Measurements from ENCODE around the gene FUZ.

The FUZ gene

DNA sequence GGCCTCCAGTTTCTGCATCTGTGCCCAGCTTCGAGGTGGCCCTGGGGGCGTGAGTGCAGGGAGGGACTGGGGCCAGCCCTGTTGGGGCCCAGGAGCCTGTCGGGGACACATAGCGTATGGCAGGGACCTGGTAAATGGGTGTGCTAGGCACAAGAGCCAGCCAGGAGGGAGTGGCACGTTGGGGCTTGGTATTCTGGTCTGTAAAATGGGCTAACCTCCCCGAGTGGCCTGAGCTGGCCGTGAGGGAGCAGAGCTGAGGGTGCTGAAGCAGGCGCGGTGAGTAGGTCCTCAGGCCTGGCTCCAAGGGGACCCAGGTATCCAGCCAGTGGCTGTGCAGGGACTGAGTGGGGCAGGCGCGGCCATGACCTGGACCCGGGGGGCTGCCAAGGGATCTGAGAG is 42.2 kb upstream of the FUZ start:
- peaks cover 7% of the 10 kb centered on the region for H3K79me1 ChIP-seq (ENCODE audit: low read length)
- peak overlapping the region; percentile 40 for H4K12ac ChIP-seq (ENCODE audit: low read depth, low read length)
- no peak overlapping the region for H2BK120ac ChIP-seq (ENCODE audit: insufficient read depth, low read length, poor library complexity)
- no peak overlapping the region for H4K91ac ChIP-seq (ENCODE audit: low read depth, low read length)
- DNase-seq = no peak
- H3K4me1 ChIP-seq (ENCODE audit: control insufficient read depth in 1 of 2, insufficient read depth in 2 of 2, low read length in 2 of 2) = peaks cover 4 to 15% of the 10 kb centered on the region in 2 experiments
- H2AK5ac ChIP-seq (ENCODE audit: low read length) = no peak overlapping the region
- H3K79me2 ChIP-seq (ENCODE audit: control insufficient read depth, insufficient read depth, low read length, poor library complexity) = peaks cover 14% of the 10 kb centered on the region
- H2BK5ac ChIP-seq (ENCODE audit: low read depth, low read length, poor library complexity) = no peak overlapping the region
- H3K9ac ChIP-seq (ENCODE audit: low read length) = no peak overlapping the region
- H3K4me3 ChIP-seq (ENCODE audit: low read depth, low read length) = no peak overlapping the region
- H3K23ac ChIP-seq (ENCODE audit: low read length) = no peak overlapping the region
- H4K8ac ChIP-seq (ENCODE audit: low read depth, low read length) = no peak overlapping the region
- H2BK12ac ChIP-seq (ENCODE audit: low read length) = no peak overlapping the region
- peak overlapping the region; percentile 21 for H3K4ac ChIP-seq (ENCODE audit: low read depth, low read length)
- peaks cover 62 to 65% of the 10 kb centered on the region in 2 experiments for H3K36me3 ChIP-seq (ENCODE audit: control insufficient read depth in 1 of 2, insufficient read depth in 2 of 2, low read length in 2 of 2)
- H3K9me3 ChIP-seq (ENCODE audit: insufficient read depth, low read depth, low read length) = no peaks in the 10 kb centered on the region
- no peak overlapping the region for H3K18ac ChIP-seq (ENCODE audit: low read length)
- no peak overlapping the region for H3K27ac ChIP-seq (ENCODE audit: low read depth, low read length)
- H3K4me2 ChIP-seq (ENCODE audit: low read length) = no peak overlapping the region
- H2AFZ ChIP-seq (ENCODE audit: insufficient read depth, low read length, poor library complexity) = no peak overlapping the region
- no CpG with 5 or more reads among the region's 12 CpGs for WGBS (ENCODE audit: extremely low coverage, insufficient coverage, insufficient read length)
- no peak overlapping the region for H3K14ac ChIP-seq (ENCODE audit: low read length)
- H3K27me3 ChIP-seq (ENCODE audit: insufficient read depth, low read length) = no peaks in the 10 kb centered on the region

DNA sequence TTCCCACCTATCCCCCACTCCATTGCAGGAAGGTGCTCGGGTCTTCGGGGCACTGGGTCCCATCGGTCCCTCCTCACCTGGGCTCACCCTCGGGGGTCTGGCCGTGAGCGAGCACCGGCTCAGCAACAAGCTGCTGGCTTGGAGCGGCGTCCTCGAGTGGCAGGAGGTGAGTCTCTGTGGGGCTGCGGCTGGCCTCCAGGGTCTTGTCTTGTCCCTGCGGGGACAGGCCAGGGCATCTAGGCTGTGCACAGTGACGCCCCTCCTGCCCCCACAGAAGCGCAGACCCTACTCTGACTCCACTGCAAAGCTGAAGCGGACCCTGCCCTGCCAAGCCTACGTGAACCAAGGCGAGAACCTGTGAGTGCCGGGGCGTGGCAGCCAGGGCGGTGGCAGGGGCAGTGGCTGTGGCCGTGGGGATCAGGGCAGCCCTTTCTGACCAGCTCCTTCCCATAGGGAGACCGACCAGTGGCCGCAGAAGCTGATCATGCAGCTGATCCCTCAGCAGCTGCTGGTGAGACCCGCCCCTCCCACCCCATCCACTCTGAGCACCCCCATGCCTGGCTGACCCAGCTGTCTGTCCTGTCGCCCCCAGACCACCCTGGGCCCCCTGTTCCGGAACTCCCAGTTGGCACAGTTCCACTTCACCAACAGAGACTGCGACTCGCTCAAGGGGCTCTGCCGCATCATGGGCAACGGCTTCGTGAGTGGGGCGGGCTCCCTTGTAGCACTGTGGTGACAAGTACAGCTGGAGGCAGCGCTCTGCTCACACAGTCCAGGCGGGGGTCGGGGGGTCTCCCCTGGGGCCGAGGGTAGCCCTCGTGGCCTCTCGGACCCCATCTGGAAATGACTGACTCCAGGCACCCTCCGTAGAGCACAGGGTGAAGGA is 41.5 kb upstream of the FUZ start:
- no peak overlapping the region for H3K9ac ChIP-seq (ENCODE audit: low read length)
- no peak overlapping the region for H3K14ac ChIP-seq (ENCODE audit: low read length)
- H3K36me3 ChIP-seq (ENCODE audit: control insufficient read depth in 1 of 2, insufficient read depth in 2 of 2, low read length in 2 of 2) = peaks cover 56 to 59% of the 10 kb centered on the region in 2 experiments
- H3K4me1 ChIP-seq (ENCODE audit: control insufficient read depth in 1 of 2, insufficient read depth in 2 of 2, low read length in 2 of 2) = peaks cover 7 to 15% of the 10 kb centered on the region in 2 experiments
- peak overlapping the region; percentile 21 for H3K4ac ChIP-seq (ENCODE audit: low read depth, low read length)
- no peak overlapping the region for H2AFZ ChIP-seq (ENCODE audit: insufficient read depth, low read length, poor library complexity)
- WGBS (ENCODE audit: extremely low coverage, insufficient coverage, insufficient read length) = no CpG with 5 or more reads among the region's 39 CpGs
- no peak overlapping the region for H3K4me3 ChIP-seq (ENCODE audit: low read depth, low read length)
- no peak for DNase-seq
- H3K23ac ChIP-seq (ENCODE audit: low read length) = no peak overlapping the region
- H2AK5ac ChIP-seq (ENCODE audit: low read length) = no peak overlapping the region
- no peaks in the 10 kb centered on the region for H3K9me3 ChIP-seq (ENCODE audit: insufficient read depth, low read depth, low read length)
- H2BK5ac ChIP-seq (ENCODE audit: low read depth, low read length, poor library complexity) = no peak overlapping the region
- H3K18ac ChIP-seq (ENCODE audit: low read length) = no peak overlapping the region
- no peak overlapping the region for H4K91ac ChIP-seq (ENCODE audit: low read depth, low read length)
- H3K79me2 ChIP-seq (ENCODE audit: control insufficient read depth, insufficient read depth, low read length, poor library complexity) = peaks cover 14% of the 10 kb centered on the region
- H4K8ac ChIP-seq (ENCODE audit: low read depth, low read length) = no peak overlapping the region
- no peak overlapping the region for H2BK120ac ChIP-seq (ENCODE audit: insufficient read depth, low read length, poor library complexity)
- no peak overlapping the region for H3K27ac ChIP-seq (ENCODE audit: low read depth, low read length)
- no peak overlapping the region for H2BK12ac ChIP-seq (ENCODE audit: low read length)
- H3K4me2 ChIP-seq (ENCODE audit: low read length) = no peak overlapping the region
- H3K27me3 ChIP-seq (ENCODE audit: insufficient read depth, low read length) = no peaks in the 10 kb centered on the region
- peak overlapping the region; percentile 40 for H4K12ac ChIP-seq (ENCODE audit: low read depth, low read length)
- H3K79me1 ChIP-seq (ENCODE audit: low read length) = peaks cover 7% of the 10 kb centered on the region

DNA sequence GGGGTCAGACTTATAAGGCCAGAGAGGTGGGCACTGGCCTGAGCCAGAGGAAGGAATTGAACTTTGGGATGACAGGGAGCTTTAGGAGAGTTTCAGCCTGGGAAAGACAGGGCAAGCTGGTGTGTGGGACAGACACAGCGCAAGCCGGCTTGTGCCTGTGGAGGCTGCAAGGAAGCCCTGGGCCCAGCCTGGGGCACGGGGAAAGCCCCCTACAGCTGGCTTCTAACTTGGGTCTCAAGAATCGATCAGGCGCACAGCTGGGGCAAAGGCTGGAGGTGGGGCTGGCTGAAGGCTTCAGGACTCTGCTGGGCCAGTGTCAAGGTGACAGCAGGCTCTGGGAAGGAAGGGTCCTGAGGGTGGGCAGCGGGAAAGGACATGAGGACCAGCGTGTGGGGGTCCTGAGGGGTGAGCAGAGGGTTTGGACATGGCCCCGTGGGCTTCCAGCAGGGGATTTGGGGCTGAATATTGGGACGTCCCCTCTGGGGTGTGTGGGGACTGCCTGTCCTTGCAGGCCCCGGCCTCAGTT is 40.8 kb upstream of the FUZ start:
- peaks cover 7% of the 10 kb centered on the region for H3K79me1 ChIP-seq (ENCODE audit: low read length)
- no peak overlapping the region for H3K27ac ChIP-seq (ENCODE audit: low read depth, low read length)
- H3K79me2 ChIP-seq (ENCODE audit: control insufficient read depth, insufficient read depth, low read length, poor library complexity) = peaks cover 14% of the 10 kb centered on the region
- no peak overlapping the region for H3K4me3 ChIP-seq (ENCODE audit: low read depth, low read length)
- no CpG with 5 or more reads among the region's 10 CpGs for WGBS (ENCODE audit: extremely low coverage, insufficient coverage, insufficient read length)
- no peak overlapping the region for H4K8ac ChIP-seq (ENCODE audit: low read depth, low read length)
- peak overlapping the region; percentile 27 for H3K4me2 ChIP-seq (ENCODE audit: low read length)
- H3K14ac ChIP-seq (ENCODE audit: low read length) = no peak overlapping the region
- H2BK5ac ChIP-seq (ENCODE audit: low read depth, low read length, poor library complexity) = no peak overlapping the region
- H3K36me3 ChIP-seq (ENCODE audit: control insufficient read depth in 1 of 2, insufficient read depth in 2 of 2, low read length in 2 of 2) = peaks cover 53 to 58% of the 10 kb centered on the region in 2 experiments
- DNase-seq = no peak
- peak overlapping the region; percentile 66 for H3K4ac ChIP-seq (ENCODE audit: low read depth, low read length)
- H3K27me3 ChIP-seq (ENCODE audit: insufficient read depth, low read length) = no peaks in the 10 kb centered on the region
- no peak overlapping the region for H3K23ac ChIP-seq (ENCODE audit: low read length)
- H3K9me3 ChIP-seq (ENCODE audit: insufficient read depth, low read depth, low read length) = no peaks in the 10 kb centered on the region
- no peak overlapping the region for H4K91ac ChIP-seq (ENCODE audit: low read depth, low read length)
- no peak overlapping the region for H2BK120ac ChIP-seq (ENCODE audit: insufficient read depth, low read length, poor library complexity)
- H3K4me1 ChIP-seq (ENCODE audit: control insufficient read depth in 1 of 2, insufficient read depth in 2 of 2, low read length in 2 of 2) = peaks cover 7 to 13% of the 10 kb centered on the region in 2 experiments
- H2AK5ac ChIP-seq (ENCODE audit: low read length) = no peak overlapping the region
- H2BK12ac ChIP-seq (ENCODE audit: low read length) = no peak overlapping the region
- H4K12ac ChIP-seq (ENCODE audit: low read depth, low read length) = no peak overlapping the region
- no peak overlapping the region for H2AFZ ChIP-seq (ENCODE audit: insufficient read depth, low read length, poor library complexity)
- peak overlapping the region; percentile 13 for H3K9ac ChIP-seq (ENCODE audit: low read length)
- no peak overlapping the region for H3K18ac ChIP-seq (ENCODE audit: low read length)

DNA sequence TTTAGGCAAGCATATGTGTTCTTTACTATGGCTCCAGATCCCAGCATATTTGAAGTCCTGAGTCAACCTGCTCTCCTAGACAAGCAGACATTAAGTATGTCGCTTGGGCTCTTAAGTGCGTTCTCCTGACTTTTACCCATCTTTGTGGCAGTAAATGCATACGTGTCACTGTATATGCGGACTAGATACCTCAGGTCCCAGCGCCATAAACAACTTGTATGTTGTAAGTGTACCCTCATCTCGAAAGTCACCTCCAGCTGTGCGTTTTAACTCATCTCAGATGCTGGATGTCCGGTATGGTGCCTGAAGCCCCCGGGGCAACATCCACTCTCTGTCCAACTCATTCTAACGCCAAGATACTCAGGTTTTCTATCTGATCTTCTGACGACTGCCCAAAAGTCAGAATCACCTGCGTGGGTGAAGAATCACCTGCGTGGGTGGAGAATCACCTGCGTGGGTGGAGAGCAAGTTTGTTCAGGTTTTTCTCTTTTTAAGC is 39.6 kb upstream of the FUZ start:
- Histone ChIP-seq H3K9me3 (ENCODE audit: insufficient read depth, low read depth, low read length) (no peaks in the 10 kb centered on the region), H2BK12ac (ENCODE audit: low read length) (no peak overlapping the region), H3K36me3 (ENCODE audit: control insufficient read depth in 1 of 2, insufficient read depth in 2 of 2, low read length in 2 of 2) (peaks cover 41 to 46% of the 10 kb centered on the region in 2 experiments), H3K4me1 (ENCODE audit: control insufficient read depth in 1 of 2, insufficient read depth in 2 of 2, low read length in 2 of 2) (peaks cover 7 to 17% of the 10 kb centered on the region in 2 experiments), H3K9ac (ENCODE audit: low read length) (no peak overlapping the region), H3K27me3 (ENCODE audit: insufficient read depth, low read length) (no peaks in the 10 kb centered on the region), H2AFZ (ENCODE audit: insufficient read depth, low read length, poor library complexity) (no peak overlapping the region), H2BK120ac (ENCODE audit: insufficient read depth, low read length, poor library complexity) (no peak overlapping the region), H3K79me2 (ENCODE audit: control insufficient read depth, insufficient read depth, low read length, poor library complexity) (peaks cover 14% of the 10 kb centered on the region), H4K12ac (ENCODE audit: low read depth, low read length) (no peak overlapping the region), H4K91ac (ENCODE audit: low read depth, low read length) (no peak overlapping the region), H2AK5ac (ENCODE audit: low read length) (no peak overlapping the region), H3K4me2 (ENCODE audit: low read length) (peak overlapping the region; percentile 97), H3K4ac (ENCODE audit: low read depth, low read length) (peak overlapping the region; percentile 35), H3K23ac (ENCODE audit: low read length) (no peak overlapping the region), H3K14ac (ENCODE audit: low read length) (no peak overlapping the region), H2BK5ac (ENCODE audit: low read depth, low read length, poor library complexity) (no peak overlapping the region), H3K18ac (ENCODE audit: low read length) (no peak overlapping the region), H3K79me1 (ENCODE audit: low read length) (peaks cover 7% of the 10 kb centered on the region), H3K4me3 (ENCODE audit: low read depth, low read length) (no peak overlapping the region), H4K8ac (ENCODE audit: low read depth, low read length) (no peak overlapping the region), H3K27ac (ENCODE audit: low read depth, low read length) (no peak overlapping the region)
- no CpG with 5 or more reads among the region's 14 CpGs for WGBS (ENCODE audit: extremely low coverage, insufficient coverage, insufficient read length)
- peak; percentile 78 to 82 for DNase-seq

Data from trophoblast cell (in vitro differentiated cells and primary cell).